HEK293 (cell line): ENCODE measurements around the gene SLA2.

Source experiments
- TCF7L2 ChIP-seq: IDR thresholded peaks from 2 replicates; pipeline ENCODE4 v1.6.1; 2011; ENCODE audit warnings: low read depth, mild to moderate bottlenecking, inconsistent platforms, low read length, moderate library complexity, borderline replicate concordance
- ZNF624 ChIP-seq: fragments of 450-650 bp; formaldehyde crosslinking; IDR thresholded peaks from 2 replicates; pipeline ENCODE4 v1.5.1; 2017; ENCODE audit warnings: missing biosample characterization, missing genetic modification characterization
- ZNF830 ChIP-seq: fragments of 450-650 bp; IDR thresholded peaks from 2 replicates; pipeline ENCODE4 v1.5.0; 2018; ENCODE audit warnings: missing biosample characterization, missing genetic modification characterization, low read depth, mild to moderate bottlenecking, moderate library complexity
- TF ChIP-seq, protein P1 (sequence below): fragments of 450-650 bp; formaldehyde crosslinking; IDR thresholded peaks from 2 replicates; pipeline ENCODE4 v1.5.1; 2016; ENCODE audit warnings: missing biosample characterization, missing genetic modification characterization
- TF ChIP-seq, protein P2 (sequence below): IDR thresholded peaks from 2 replicates; pipeline ENCODE4 v1.6.1; 2011; ENCODE audit warnings: mild to moderate bottlenecking, low read depth, low read length, borderline replicate concordance
- TF ChIP-seq, protein P3 (sequence below): fragments of 450-650 bp; IDR thresholded peaks from 2 replicates; pipeline ENCODE4 v1.5.1; 2018; ENCODE audit warnings: missing biosample characterization, missing genetic modification characterization
- TF ChIP-seq, protein P4 (sequence below): fragments of 450-650 bp; formaldehyde crosslinking; IDR thresholded peaks from 2 replicates; pipeline ENCODE4 v1.5.1; 2016; ENCODE audit warnings: missing biosample characterization, missing genetic modification characterization, low read depth
- TF ChIP-seq, protein P5 (sequence below): fragments of 450-650 bp; formaldehyde crosslinking; IDR thresholded peaks from 2 replicates; pipeline ENCODE4 v1.5.1; 2016; ENCODE audit warnings: missing biosample characterization, missing genetic modification characterization

DNA sequence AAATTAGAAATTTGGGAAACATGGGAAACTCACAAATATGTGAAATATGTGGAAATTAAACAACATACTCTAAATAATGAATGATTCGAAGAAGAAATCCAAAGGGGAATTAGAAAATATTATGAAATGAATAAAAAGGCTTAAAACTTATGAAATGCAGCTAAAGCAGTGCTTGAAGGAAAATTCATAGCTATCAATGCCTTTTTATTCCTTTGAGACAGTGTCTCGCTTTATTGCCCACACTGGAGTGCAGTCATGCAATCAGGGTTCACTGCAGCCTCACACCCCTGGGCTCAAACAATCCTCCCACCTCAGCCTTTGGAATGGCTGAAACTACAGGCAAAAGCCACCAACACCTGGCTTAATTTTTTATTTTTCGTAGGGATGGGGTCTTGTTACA, 80.5 kb downstream of the SLA2 start:
- TF ChIP-seq, protein P1, sequence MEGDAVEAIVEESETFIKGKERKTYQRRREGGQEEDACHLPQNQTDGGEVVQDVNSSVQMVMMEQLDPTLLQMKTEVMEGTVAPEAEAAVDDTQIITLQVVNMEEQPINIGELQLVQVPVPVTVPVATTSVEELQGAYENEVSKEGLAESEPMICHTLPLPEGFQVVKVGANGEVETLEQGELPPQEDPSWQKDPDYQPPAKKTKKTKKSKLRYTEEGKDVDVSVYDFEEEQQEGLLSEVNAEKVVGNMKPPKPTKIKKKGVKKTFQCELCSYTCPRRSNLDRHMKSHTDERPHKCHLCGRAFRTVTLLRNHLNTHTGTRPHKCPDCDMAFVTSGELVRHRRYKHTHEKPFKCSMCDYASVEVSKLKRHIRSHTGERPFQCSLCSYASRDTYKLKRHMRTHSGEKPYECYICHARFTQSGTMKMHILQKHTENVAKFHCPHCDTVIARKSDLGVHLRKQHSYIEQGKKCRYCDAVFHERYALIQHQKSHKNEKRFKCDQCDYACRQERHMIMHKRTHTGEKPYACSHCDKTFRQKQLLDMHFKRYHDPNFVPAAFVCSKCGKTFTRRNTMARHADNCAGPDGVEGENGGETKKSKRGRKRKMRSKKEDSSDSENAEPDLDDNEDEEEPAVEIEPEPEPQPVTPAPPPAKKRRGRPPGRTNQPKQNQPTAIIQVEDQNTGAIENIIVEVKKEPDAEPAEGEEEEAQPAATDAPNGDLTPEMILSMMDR (tag by site-specific recombination) = no peak
- TF ChIP-seq, protein P2, sequence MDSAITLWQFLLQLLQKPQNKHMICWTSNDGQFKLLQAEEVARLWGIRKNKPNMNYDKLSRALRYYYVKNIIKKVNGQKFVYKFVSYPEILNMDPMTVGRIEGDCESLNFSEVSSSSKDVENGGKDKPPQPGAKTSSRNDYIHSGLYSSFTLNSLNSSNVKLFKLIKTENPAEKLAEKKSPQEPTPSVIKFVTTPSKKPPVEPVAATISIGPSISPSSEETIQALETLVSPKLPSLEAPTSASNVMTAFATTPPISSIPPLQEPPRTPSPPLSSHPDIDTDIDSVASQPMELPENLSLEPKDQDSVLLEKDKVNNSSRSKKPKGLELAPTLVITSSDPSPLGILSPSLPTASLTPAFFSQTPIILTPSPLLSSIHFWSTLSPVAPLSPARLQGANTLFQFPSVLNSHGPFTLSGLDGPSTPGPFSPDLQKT = no peak
- TF ChIP-seq ZNF624 (tag by site-specific recombination) (no peak), TCF7L2 (no peak), ZNF830 (tag by site-specific recombination) (no peak)
- TF ChIP-seq, protein P3, sequence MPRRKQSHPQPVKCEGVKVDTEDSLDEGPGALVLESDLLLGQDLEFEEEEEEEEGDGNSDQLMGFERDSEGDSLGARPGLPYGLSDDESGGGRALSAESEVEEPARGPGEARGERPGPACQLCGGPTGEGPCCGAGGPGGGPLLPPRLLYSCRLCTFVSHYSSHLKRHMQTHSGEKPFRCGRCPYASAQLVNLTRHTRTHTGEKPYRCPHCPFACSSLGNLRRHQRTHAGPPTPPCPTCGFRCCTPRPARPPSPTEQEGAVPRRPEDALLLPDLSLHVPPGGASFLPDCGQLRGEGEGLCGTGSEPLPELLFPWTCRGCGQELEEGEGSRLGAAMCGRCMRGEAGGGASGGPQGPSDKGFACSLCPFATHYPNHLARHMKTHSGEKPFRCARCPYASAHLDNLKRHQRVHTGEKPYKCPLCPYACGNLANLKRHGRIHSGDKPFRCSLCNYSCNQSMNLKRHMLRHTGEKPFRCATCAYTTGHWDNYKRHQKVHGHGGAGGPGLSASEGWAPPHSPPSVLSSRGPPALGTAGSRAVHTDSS (tag by site-specific recombination) = no peak
- TF ChIP-seq, protein P4, sequence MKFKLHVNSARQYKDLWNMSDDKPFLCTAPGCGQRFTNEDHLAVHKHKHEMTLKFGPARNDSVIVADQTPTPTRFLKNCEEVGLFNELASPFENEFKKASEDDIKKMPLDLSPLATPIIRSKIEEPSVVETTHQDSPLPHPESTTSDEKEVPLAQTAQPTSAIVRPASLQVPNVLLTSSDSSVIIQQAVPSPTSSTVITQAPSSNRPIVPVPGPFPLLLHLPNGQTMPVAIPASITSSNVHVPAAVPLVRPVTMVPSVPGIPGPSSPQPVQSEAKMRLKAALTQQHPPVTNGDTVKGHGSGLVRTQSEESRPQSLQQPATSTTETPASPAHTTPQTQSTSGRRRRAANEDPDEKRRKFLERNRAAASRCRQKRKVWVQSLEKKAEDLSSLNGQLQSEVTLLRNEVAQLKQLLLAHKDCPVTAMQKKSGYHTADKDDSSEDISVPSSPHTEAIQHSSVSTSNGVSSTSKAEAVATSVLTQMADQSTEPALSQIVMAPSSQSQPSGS (tag by site-specific recombination) = no peak
- TF ChIP-seq, protein P5, sequence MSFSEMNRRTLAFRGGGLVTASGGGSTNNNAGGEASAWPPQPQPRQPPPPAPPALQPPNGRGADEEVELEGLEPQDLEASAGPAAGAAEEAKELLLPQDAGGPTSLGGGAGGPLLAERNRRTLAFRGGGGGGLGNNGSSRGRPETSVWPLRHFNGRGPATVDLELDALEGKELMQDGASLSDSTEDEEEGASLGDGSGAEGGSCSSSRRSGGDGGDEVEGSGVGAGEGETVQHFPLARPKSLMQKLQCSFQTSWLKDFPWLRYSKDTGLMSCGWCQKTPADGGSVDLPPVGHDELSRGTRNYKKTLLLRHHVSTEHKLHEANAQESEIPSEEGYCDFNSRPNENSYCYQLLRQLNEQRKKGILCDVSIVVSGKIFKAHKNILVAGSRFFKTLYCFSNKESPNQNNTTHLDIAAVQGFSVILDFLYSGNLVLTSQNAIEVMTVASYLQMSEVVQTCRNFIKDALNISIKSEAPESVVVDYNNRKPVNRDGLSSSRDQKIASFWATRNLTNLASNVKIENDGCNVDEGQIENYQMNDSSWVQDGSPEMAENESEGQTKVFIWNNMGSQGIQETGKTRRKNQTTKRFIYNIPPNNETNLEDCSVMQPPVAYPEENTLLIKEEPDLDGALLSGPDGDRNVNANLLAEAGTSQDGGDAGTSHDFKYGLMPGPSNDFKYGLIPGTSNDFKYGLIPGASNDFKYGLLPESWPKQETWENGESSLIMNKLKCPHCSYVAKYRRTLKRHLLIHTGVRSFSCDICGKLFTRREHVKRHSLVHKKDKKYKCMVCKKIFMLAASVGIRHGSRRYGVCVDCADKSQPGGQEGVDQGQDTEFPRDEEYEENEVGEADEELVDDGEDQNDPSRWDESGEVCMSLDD (tag by site-specific recombination) = no peak
